Fibroblast of lung (primary cell): ENCODE measurements around the gene RNF217. TPM values are rescaled to one million over a fixed set of nuclear protein-coding genes. Genes with fewer than 3 reads are reported as not detected.

Source experiments
- DNase-seq, 2 donors: peaks; one replicate each; pipeline versions ENCODE4 v3.0.0 to v3.0.0-alpha.2; 2010; ENCODE audit warnings: low read depth in 2 of 2
- H2AFZ ChIP-seq: 2 replicates; pipeline ENCODE4 v1.5.1; 2012; ENCODE audit warnings: low read length, control low read depth, inconsistent platforms
- H3K27ac ChIP-seq: 2 replicates; pipeline ENCODE4 v1.5.1; 2011; ENCODE audit warnings: low read length, control low read depth; ENCODE audit not compliant: insufficient read depth
- H3K27me3 ChIP-seq: 2 replicates; pipeline ENCODE4 v1.5.1; 2011; ENCODE audit warnings: mild to moderate bottlenecking, low read length; ENCODE audit not compliant: control insufficient read depth, insufficient read depth
- H3K36me3 ChIP-seq: 2 replicates; pipeline ENCODE4 v1.5.1; 2011; ENCODE audit warnings: low read length; ENCODE audit not compliant: control insufficient read depth, insufficient read depth
- H3K4me1 ChIP-seq: 2 replicates; pipeline ENCODE4 v1.5.1; 2011; ENCODE audit warnings: low read length; ENCODE audit not compliant: control insufficient read depth, insufficient read depth; ENCODE audit errors: extremely low read depth
- H3K4me2 ChIP-seq: 2 replicates; pipeline ENCODE4 v1.5.1; 2011; ENCODE audit warnings: low read length, control low read depth; ENCODE audit not compliant: insufficient read depth; ENCODE audit errors: extremely low read depth
- H3K4me3 ChIP-seq, 4 experiments: fragments of 200-600 bp in 1 of 4; sonication (generic) in 1 of 4; replicated peaks in 1 of 4; 2 replicates each; pipeline ENCODE4 v1.5.1; 2011 to 2016; ENCODE audit warnings: low read length in 4 of 4, low read depth in 3 of 4, mild to moderate bottlenecking in 3 of 4, control low read depth in 2 of 4, inconsistent platforms in 1 of 4, mixed read lengths in 1 of 4; ENCODE audit not compliant: insufficient read depth in 1 of 4; ENCODE audit errors: control extremely low read depth in 1 of 4
- H3K79me2 ChIP-seq: 2 replicates; pipeline ENCODE4 v1.5.1; 2012; ENCODE audit warnings: mild to moderate bottlenecking, low read length, inconsistent platforms; ENCODE audit not compliant: control insufficient read depth, insufficient read depth
- H3K9ac ChIP-seq: 2 replicates; pipeline ENCODE4 v1.5.1; 2011; ENCODE audit warnings: mild to moderate bottlenecking, low read length, control low read depth; ENCODE audit not compliant: insufficient read depth
- H3K9me3 ChIP-seq: 2 replicates; pipeline ENCODE4 v1.5.1; 2012; ENCODE audit warnings: low read depth, low read length; ENCODE audit not compliant: control insufficient read depth, insufficient read depth
- H4K20me1 ChIP-seq: 2 replicates; pipeline ENCODE4 v1.5.1; 2011; ENCODE audit warnings: low read length; ENCODE audit not compliant: control insufficient read depth, insufficient read depth; ENCODE audit errors: extremely low read depth
- CTCF ChIP-seq, 2 donors: IDR thresholded peaks in 1 of 2; conservative IDR thresholded peaks in 1 of 2; 1 replicate in 1 of 2; 2 replicates in 1 of 2; pipeline ENCODE4 v1.5.1; 2011 to 2012; ENCODE audit warnings: low read length in 2 of 2, control low read depth in 1 of 2, inconsistent platforms in 1 of 2, low read depth in 1 of 2, mild to moderate bottlenecking in 1 of 2
- EZH2 ChIP-seq: IDR thresholded peaks from 2 replicates; pipeline ENCODE4 v1.5.1; 2012; ENCODE audit warnings: low read length, control low read depth, mild to moderate bottlenecking; ENCODE audit errors: missing control alignments
- polyA plus RNA-seq, 2 donors: library from polyadenylated mRNA; depleted of rRNA in 1 of 2; stranded (reverse) in 1 of 2; unstranded in 1 of 2; fragments of >200 nt; gene quantifications; 2 replicates each; pipeline ENCODE4 v1.2.1, GENCODE V29; 2011 to 2012; ENCODE audit warnings: missing spikeins in 1 of 2
- total RNA-seq: library from RNA; depleted of rRNA; stranded (reverse); fragments of >200 nt; gene quantifications from 2 replicates; pipeline ENCODE4 v1.2.1, GENCODE V29; 2014

RNF217 gene
- total and polyA plus RNA-seq, 2 donors (not counting 1 experiment from before 2014, with no cell fraction given), result 13.2 to 19.5 TPM

GRCh38 chr6:125101631-125102030 lies 139.4 kb downstream of the RNF217 start:
- Histone ChIP-seq H3K4me1 (peaks cover 13% of the 10 kb centered on the region), H3K4me3 (no peak overlapping the region), H3K4me2 (no peak overlapping the region), H3K9ac (no peak overlapping the region), H3K27ac (peak overlapping the region; percentile 71), H3K36me3 (no peaks in the 10 kb centered on the region), H3K27me3 (no peaks in the 10 kb centered on the region), H3K79me2 (no peaks in the 10 kb centered on the region), H3K9me3 (no peaks in the 10 kb centered on the region), H4K20me1 (no peaks in the 10 kb centered on the region), H2AFZ (peak overlapping the region; percentile 34)
- DNase-seq, result peak in 1 of 2 donors; percentile 31
- TF ChIP-seq CTCF (conservative IDR thresholded peaks at IDR 0.05 in 1 of 2, IDR thresholded peaks at IDR 0.05 in 1 of 2; ENCODE audit: low read depth in 1 of 2, low read length in 2 of 2), result no peak
- no peak for TF ChIP-seq EZH2

- H3K27ac ChIP-seq, result peak overlapping the region; percentile 71
- H3K4me3 ChIP-seq, result no peak overlapping the region
- H3K27me3 ChIP-seq, result no peaks in the 10 kb centered on the region
- H3K36me3 ChIP-seq, result no peaks in the 10 kb centered on the region
- peak overlapping the region; percentile 34 for H2AFZ ChIP-seq
- H3K4me2 ChIP-seq, result no peak overlapping the region
- DNase-seq, result peak in 1 of 2 donors; percentile 37
- H3K9me3 ChIP-seq, result no peaks in the 10 kb centered on the region
- TF ChIP-seq CTCF (conservative IDR thresholded peaks at IDR 0.05 in 1 of 2, IDR thresholded peaks at IDR 0.05 in 1 of 2; ENCODE audit: low read depth in 1 of 2, low read length in 2 of 2), result no peak
- no peak for TF ChIP-seq EZH2
- H3K4me1 ChIP-seq, result peaks cover 13% of the 10 kb centered on the region
- no peak overlapping the region for H3K9ac ChIP-seq
- H3K79me2 ChIP-seq, result no peaks in the 10 kb centered on the region
- no peaks in the 10 kb centered on the region for H4K20me1 ChIP-seq
These were observed 140.2 kb downstream of the RNF217 start for GRCh38 chr6:125102411-125102810.

GRCh38 chr6:125102891-125103290 lies 140.7 kb downstream of the RNF217 start:
- Histone ChIP-seq H3K27ac (peak overlapping the region; percentile 74), H3K27me3 (no peaks in the 10 kb centered on the region), H3K4me3 (no peak overlapping the region), H3K36me3 (no peaks in the 10 kb centered on the region), H3K9me3 (no peaks in the 10 kb centered on the region), H2AFZ (peak overlapping the region; percentile 47), H3K9ac (no peak overlapping the region), H3K79me2 (no peaks in the 10 kb centered on the region), H3K4me1 (peaks cover 13% of the 10 kb centered on the region), H4K20me1 (no peaks in the 10 kb centered on the region), H3K4me2 (peak overlapping the region; percentile 46)
- TF ChIP-seq EZH2 (no peak), CTCF (conservative IDR thresholded peaks at IDR 0.05 in 1 of 2, IDR thresholded peaks at IDR 0.05 in 1 of 2; ENCODE audit: low read depth in 1 of 2, low read length in 2 of 2) (no peak)
- DNase-seq, result peak; percentile 86 to 97
